Measurements from ENCODE around the gene IGLON5.
A peak's percentile ranks its signal among the peaks of the same experiment; 100 is the strongest.

The IGLON5 gene

DNA sequence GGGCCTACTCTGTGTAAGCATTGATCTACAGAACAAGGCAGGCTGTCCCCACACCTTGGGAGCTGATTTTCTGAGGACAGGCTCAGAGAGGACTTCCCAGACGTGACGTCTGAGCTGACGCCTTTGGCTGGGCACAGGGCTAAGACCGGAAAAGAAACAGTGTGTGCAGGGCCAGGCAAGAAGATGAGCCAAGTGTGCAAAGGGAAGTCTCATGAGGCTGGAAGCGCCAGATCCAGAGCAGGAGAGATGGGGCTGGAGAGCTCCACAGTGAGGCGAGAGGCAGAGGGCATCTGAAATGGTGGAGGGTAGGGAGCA, 12.7 kb downstream of the IGLON5 start:
- TF ChIP-seq, protein P1, sequence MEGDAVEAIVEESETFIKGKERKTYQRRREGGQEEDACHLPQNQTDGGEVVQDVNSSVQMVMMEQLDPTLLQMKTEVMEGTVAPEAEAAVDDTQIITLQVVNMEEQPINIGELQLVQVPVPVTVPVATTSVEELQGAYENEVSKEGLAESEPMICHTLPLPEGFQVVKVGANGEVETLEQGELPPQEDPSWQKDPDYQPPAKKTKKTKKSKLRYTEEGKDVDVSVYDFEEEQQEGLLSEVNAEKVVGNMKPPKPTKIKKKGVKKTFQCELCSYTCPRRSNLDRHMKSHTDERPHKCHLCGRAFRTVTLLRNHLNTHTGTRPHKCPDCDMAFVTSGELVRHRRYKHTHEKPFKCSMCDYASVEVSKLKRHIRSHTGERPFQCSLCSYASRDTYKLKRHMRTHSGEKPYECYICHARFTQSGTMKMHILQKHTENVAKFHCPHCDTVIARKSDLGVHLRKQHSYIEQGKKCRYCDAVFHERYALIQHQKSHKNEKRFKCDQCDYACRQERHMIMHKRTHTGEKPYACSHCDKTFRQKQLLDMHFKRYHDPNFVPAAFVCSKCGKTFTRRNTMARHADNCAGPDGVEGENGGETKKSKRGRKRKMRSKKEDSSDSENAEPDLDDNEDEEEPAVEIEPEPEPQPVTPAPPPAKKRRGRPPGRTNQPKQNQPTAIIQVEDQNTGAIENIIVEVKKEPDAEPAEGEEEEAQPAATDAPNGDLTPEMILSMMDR (conservative IDR thresholded peaks at IDR 0.05; ENCODE audit: low read length), result no peak
- DNase-seq (ENCODE audit: low read depth), result no peak

DNA sequence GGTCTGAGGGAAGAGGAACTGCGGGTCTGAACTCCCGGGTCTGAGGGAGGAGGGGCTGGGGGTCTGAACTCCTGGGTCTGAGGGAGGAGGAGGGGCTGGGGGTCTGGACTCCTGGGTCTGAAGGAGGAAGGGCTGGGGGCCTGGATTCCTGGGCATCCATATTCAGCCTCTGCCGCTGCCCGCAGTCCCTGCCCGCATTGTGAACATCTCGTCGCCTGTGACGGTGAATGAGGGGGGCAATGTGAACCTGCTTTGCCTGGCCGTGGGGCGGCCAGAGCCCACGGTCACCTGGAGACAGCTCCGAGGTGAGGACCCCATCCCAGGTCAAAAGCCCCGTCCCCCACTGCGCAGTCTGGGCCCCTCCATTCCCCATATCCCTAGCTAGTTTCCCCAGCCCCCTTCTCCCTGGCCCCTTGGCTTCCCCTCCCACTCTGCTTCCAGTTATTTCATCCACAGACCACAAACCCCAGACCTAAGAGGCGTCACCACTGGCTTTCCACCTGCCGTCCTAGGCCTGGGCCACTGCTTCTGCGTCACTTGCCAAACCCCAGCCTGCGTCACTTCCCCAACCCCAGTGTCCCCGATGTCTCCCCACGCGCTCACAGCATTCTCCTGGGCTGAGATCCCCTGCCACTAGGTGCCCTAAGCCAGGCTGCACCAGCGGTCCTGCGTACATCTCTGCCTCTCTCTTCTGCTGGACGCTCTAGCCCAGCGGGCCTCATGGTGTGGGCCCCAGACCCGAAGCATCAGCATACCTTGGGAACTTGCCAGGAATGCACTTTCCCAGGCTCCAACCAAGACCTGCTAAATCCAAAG, 13.9 kb downstream of the IGLON5 start:
- DNase-seq (ENCODE audit: low read depth), result no peak
- no peak overlapping the region for H3K4me3 ChIP-seq (ENCODE audit: low read length)
- TF ChIP-seq, protein P1 (conservative IDR thresholded peaks at IDR 0.05; ENCODE audit: low read length), result no peak

More for the DNA sequence above, 12.7 kb downstream of the IGLON5 start:
- no peak overlapping the region for H3K4me3 ChIP-seq (ENCODE audit: low read length)

DNA sequence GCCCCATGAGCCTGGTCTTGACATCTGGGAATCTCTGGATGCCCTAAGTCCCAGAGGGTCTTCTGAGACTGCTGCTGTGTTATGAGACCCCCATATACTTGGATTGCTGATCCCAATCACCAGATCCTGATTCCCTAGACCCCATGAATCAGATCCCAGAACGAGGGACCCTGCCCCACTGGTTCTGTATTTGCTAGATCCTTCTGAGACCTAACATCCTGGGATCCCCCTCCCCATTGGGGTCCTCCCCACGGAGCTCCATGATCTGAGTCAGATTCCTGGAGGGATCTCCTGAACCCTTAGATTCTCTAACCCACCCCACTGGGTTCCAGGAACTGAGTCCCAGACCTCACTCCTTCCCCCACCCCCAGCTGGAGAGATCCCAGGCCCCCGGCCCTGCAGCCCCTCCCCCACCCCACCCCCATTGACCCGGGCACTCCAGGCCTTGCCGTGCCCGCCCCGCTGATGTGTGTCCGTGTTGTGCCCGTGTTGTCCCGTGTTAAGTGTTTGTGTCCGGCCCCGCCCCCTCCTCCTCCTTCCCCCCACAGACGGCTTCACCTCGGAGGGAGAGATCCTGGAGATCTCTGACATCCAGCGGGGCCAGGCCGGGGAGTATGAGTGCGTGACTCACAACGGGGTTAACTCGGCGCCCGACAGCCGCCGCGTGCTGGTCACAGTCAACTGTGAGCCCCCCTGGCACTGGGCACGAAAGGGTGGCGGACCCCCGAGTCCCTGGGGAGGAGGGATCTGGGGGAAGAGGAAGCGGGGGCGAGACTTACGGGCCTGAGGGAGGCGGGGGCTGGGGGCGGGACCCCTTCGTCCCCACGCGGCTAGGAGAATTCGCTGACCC, 15.0 kb downstream of the IGLON5 start:
- no peak for DNase-seq (ENCODE audit: low read depth)
- no peak overlapping the region for H3K4me3 ChIP-seq (ENCODE audit: low read length)
- TF ChIP-seq, protein P1 (conservative IDR thresholded peaks at IDR 0.05; ENCODE audit: low read length), result no peak

DNA sequence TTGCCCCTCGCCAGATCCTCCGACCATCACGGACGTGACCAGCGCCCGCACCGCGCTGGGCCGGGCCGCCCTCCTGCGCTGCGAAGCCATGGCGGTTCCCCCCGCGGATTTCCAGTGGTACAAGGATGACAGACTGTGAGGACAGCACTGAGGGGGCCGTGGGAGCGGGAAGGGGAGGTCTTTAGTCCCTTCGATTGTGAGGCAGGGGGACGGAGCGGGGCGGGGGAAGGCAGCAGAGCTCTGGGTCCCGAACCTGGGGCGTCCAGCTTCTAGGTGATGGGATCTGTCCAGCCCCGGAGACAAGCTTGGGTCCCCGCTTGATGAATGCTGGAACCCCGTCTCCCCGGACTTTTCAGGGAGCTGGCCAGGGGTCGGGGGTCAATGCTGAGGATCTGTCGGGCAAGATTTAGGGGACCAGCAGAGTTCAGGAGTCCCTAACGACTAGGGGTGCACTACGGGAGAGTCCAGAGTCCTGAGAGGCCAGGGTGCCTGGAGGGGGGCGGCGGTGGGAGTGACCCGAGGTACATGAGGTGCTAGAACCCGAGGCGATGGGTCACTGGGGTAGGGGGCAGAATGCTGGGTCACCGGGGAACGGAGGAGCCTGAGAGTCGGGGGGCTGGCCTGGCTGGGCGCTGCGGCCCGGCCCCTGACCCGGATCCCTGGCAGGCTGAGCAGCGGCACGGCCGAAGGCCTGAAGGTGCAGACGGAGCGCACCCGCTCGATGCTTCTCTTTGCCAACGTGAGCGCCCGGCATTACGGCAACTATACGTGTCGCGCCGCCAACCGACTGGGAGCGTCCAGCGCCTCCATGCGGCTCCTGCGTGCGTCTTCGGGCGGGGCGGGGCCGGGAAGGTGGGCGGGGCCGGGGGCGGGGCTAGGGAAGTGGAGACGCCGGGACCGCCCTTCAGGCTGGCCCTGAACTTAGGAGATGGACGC, 15.9 kb downstream of the IGLON5 start:
- peak overlapping the region; percentile 26; the same call in 1 of the 2 replicates for H3K4me3 ChIP-seq (ENCODE audit: low read length)
- TF ChIP-seq, protein P1 (conservative IDR thresholded peaks at IDR 0.05; ENCODE audit: low read length), result no peak
- peak; percentile 32 for DNase-seq (ENCODE audit: low read depth)

- DNase-seq (ENCODE audit: low read depth), result no peak
- TF ChIP-seq, protein P1 (conservative IDR thresholded peaks at IDR 0.05; ENCODE audit: low read length), result no peak
- H3K4me3 ChIP-seq (ENCODE audit: low read length), result no peak overlapping the region
Observed at GRCh38 chr19:51329411-51329810, 18.0 kb downstream of the IGLON5 start.

DNA sequence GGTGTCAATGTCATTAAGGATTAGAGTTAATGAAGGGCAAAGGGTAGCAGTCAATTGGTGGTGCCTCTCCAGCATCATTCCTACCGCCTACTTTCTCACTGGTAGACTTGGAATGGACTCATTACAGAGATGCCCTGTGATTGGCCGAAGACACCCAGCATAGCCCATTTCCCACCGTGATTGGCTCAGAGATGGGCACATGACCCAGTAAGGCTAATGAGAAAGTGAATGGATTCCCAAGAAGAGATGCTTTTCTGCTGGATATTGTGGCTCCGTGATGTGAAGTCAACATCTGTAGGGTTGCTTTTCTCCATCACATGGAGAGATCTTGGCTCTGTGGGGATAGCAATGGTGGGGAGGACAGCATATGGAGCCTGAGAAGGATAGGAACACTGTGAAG, 18.9 kb downstream of the IGLON5 start:
- H3K4me3 ChIP-seq (ENCODE audit: low read length), result no peak overlapping the region
- DNase-seq (ENCODE audit: low read depth), result no peak
- TF ChIP-seq, protein P1 (conservative IDR thresholded peaks at IDR 0.05; ENCODE audit: low read length), result no peak
